PC-3 (cell line): ENCODE measurements around the gene CLEC16A.

ENCODE experiments used
- EZH2 ChIP-seq: fragments of 300-600 bp; sonication (generic); IDR thresholded peaks from one replicate; pipeline ENCODE4 v1.6.1; 2017; ENCODE audit warnings: antibody characterized with exemption, mild to moderate bottlenecking, low read length; ENCODE audit not compliant: unreplicated experiment
- TF ChIP-seq, protein P1 (sequence below): fragments of 300-600 bp; sonication (generic); conservative IDR thresholded peaks from 2 replicates; pipeline ENCODE4 v1.5.1; 2017; ENCODE audit warnings: antibody characterized with exemption, low read depth, mild to moderate bottlenecking, low read length

DNA sequence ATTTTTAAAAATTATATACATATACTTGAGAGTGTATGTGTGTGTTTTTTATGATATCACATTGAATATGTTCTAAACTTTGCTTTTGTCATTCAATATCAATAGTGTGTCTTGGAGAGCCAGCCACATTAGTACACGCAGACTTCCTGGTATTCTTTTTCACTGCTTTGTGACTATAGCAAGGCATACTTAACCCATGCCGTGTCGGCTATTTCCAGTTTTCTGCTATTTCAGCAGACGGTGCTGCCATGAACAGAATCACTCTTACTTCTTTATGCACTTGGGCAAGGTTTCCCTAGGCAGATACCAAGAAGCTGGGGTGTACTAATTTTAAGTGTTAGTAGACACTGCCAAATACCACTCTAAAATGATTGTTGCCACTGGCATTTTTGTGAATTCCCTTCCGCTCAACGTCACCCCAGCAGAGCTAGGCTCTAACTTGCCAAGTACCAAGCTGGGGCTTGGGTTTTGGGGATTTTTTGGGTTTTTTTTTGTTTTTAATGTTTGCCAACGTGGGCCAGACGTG lies 176.8 kb downstream of the CLEC16A start:
- TF ChIP-seq, protein P1, sequence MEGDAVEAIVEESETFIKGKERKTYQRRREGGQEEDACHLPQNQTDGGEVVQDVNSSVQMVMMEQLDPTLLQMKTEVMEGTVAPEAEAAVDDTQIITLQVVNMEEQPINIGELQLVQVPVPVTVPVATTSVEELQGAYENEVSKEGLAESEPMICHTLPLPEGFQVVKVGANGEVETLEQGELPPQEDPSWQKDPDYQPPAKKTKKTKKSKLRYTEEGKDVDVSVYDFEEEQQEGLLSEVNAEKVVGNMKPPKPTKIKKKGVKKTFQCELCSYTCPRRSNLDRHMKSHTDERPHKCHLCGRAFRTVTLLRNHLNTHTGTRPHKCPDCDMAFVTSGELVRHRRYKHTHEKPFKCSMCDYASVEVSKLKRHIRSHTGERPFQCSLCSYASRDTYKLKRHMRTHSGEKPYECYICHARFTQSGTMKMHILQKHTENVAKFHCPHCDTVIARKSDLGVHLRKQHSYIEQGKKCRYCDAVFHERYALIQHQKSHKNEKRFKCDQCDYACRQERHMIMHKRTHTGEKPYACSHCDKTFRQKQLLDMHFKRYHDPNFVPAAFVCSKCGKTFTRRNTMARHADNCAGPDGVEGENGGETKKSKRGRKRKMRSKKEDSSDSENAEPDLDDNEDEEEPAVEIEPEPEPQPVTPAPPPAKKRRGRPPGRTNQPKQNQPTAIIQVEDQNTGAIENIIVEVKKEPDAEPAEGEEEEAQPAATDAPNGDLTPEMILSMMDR, result no peak
- no peak for TF ChIP-seq EZH2
